ENCODE data around the gene PMAIP1. TPM values are rescaled to one million over a fixed set of nuclear protein-coding genes. Genes with fewer than 3 reads are reported as not detected.

PMAIP1 gene
- total and polyA plus RNA-seq, 2 of the 8 experiments (the other 6 are each of a cell fraction or from before 2014, with no cell fraction given) = 51.7 to 84.1 TPM

- H4K5ac ChIP-seq (ENCODE audit: insufficient read length, low read depth, low read length) = no peak overlapping the region
- H2BK120ac ChIP-seq (replicated peaks; ENCODE audit: low read depth, low read length) = no peak overlapping the region
- no peaks in the 10 kb centered on the region for H3K23me2 ChIP-seq (ENCODE audit: low read depth, low read length)
- no peak overlapping the region for H2BK5ac ChIP-seq (ENCODE audit: low read depth, low read length)
- no peak overlapping the region for H2AFZ ChIP-seq (ENCODE audit: low read length)
- no peak overlapping the region for H2BK15ac ChIP-seq (ENCODE audit: low read length)
- no peak overlapping the region for H3K4ac ChIP-seq (replicated peaks; ENCODE audit: insufficient read length, low read depth, low read length)
- H4K91ac ChIP-seq (replicated peaks; ENCODE audit: insufficient read length, low read length) = no peak overlapping the region
- no peak overlapping the region for H3K4me2 ChIP-seq (ENCODE audit: insufficient read depth in 1 of 2, low read depth in 2 of 2, low read length in 2 of 2)
- H3K36me3 ChIP-seq (ENCODE audit: control insufficient read depth in 2 of 4, insufficient read depth in 4 of 4, low read length in 3 of 4) = no peaks in the 10 kb centered on the region
- no peak overlapping the region for H3K18ac ChIP-seq (ENCODE audit: extremely low read depth, low read length)
- H3K14ac ChIP-seq (ENCODE audit: insufficient read length) = no peak overlapping the region
- H3K4me1 ChIP-seq (replicated peaks in 1 of 4; ENCODE audit: control insufficient read depth in 3 of 4, insufficient read depth in 4 of 4, low read length in 3 of 4) = peaks cover 0 to 10% (median 6%) of the 10 kb centered on the region in 4 experiments; a peak in 4 of 7 replicates
- H2BK20ac ChIP-seq (ENCODE audit: low read length) = no peak overlapping the region
- no peak overlapping the region for H3K23ac ChIP-seq (ENCODE audit: insufficient read length)
- ChIA-PET POLR2A (ENCODE audit: partially characterized antibody) (interaction anchor here (6.9 kb wide), 1 partner anchor 11 kb away, joined by 47 read pairs; the partner anchor contains the start of gene PMAIP1), CTCF (ENCODE audit: partially characterized antibody) (no interaction called here)
- no peaks in the 10 kb centered on the region for H3K79me1 ChIP-seq (ENCODE audit: low read depth, low read length)
- H3K79me2 ChIP-seq (ENCODE audit: control insufficient read depth in 1 of 2, insufficient read depth in 2 of 2, low read length in 2 of 2) = no peaks in the 10 kb centered on the region
- no peak overlapping the region for H2BK12ac ChIP-seq (ENCODE audit: low read depth, low read length)
- no peaks in the 10 kb centered on the region for H3K9me3 ChIP-seq (ENCODE audit: insufficient read depth in 2 of 2, low read depth in 1 of 2, low read length in 1 of 2)
- H4K20me1 ChIP-seq (replicated peaks in 1 of 2; ENCODE audit: control insufficient read depth in 1 of 2, insufficient read depth in 2 of 2, low read length in 2 of 2) = peaks cover 0 to 2% of the 10 kb centered on the region in 2 experiments
- no peak overlapping the region for H3K4me3 ChIP-seq (ENCODE audit: extremely low read depth in 1 of 4, insufficient read depth in 2 of 4, low read depth in 3 of 4, low read length in 4 of 4)
- no peak overlapping the region for H3K9ac ChIP-seq (replicated peaks in 1 of 4; ENCODE audit: extremely low read depth in 1 of 4, low read depth in 3 of 4, low read length in 3 of 4)
- no peak overlapping the region for H4K8ac ChIP-seq (ENCODE audit: extremely low read depth, insufficient read depth, low read length)
- H3K56ac ChIP-seq (replicated peaks; ENCODE audit: insufficient read length, low read depth, low read length) = no peak overlapping the region
- DNase-seq (ENCODE audit: low read depth in 1 of 2, low spot score in 2 of 2) = no peak
- H3K27ac ChIP-seq (ENCODE audit: low read depth, low read length) = no peak overlapping the region
- 97% methylated on average over 2 of the region's 2 CpGs; no CpG with 5 or more reads in 1 of the 2 experiments for WGBS, 2 experiments (ENCODE audit: extremely low coverage in 1 of 2, insufficient coverage in 1 of 2, insufficient read length in 1 of 2, insufficient replicate concordance in 2 of 2, low coverage in 1 of 2, low lambda C conversion rate in 2 of 2, missing lambda C conversion rate in 1 of 2)
- H3K27me3 ChIP-seq (replicated peaks in 1 of 4; ENCODE audit: control insufficient read depth in 3 of 4, extremely low read depth in 1 of 4, insufficient read depth in 3 of 4, low read length in 3 of 4) = no peaks in the 10 kb centered on the region
- no peak for FAIRE-seq
- H2AK5ac ChIP-seq (ENCODE audit: low read depth, low read length) = no peak overlapping the region
- TF ChIP-seq NRF1 (IDR thresholded peaks at IDR 0.05; ENCODE audit: low read depth, low read length) (no peak), CTBP2 (IDR thresholded peaks at IDR 0.05; ENCODE audit: borderline replicate concordance, insufficient read depth, insufficient read length, low read length) (no peak), NANOG (IDR thresholded peaks at IDR 0.05; ENCODE audit: insufficient read depth, low read depth, low read length, poor library complexity, severe bottlenecking) (no peak), SIX5 (IDR thresholded peaks at IDR 0.05; ENCODE audit: low read depth, low read length) (no peak), POLR2AphosphoS5 (IDR thresholded peaks at IDR 0.05; ENCODE audit: low read depth, low read length) (no peak)
Observed at GRCh38 chr18:59910967-59911366, 11.2 kb downstream of the PMAIP1 start.
